Right forelimb (tissue), 1 donor: ENCODE data around the gene MLST8.
"Not testable (repeated sequence)": the region's sequence is repeated elsewhere in the genome, so short reads cannot be mapped to it uniquely, and the experiment has no call there.

Source experiments
- DNase-seq: peaks from one replicate; pipeline ENCODE4 v3.0.0-alpha.2; 2018

The MLST8 gene

GRCh38 chr16:2190659-2191445, 14.4 kb upstream of the MLST8 start:
- DNase-seq, result no peak

- DNase-seq, result no peak
Observed at GRCh38 chr16:2191446-2191706, 13.9 kb upstream of the MLST8 start.

- no peak for DNase-seq
Observed at GRCh38 chr16:2194166-2194834, 11.0 kb upstream of the MLST8 start.

GRCh38 chr16:2194852-2195321, 10.4 kb upstream of the MLST8 start:
- no peak for DNase-seq

GRCh38 chr16:2195322-2196161, 9.7 kb upstream of the MLST8 start:
- no peak for DNase-seq

- no peak for DNase-seq
Observed at GRCh38 chr16:2196162-2196980, 8.9 kb upstream of the MLST8 start, which contains the start of gene CASKIN1. Gene CASKIN1 (minus strand): TSS chr16:2196605. CDS start chr16:2196432, 173 bp downstream.

GRCh38 chr16:2196981-2197511, 8.2 kb upstream of the MLST8 start:
- DNase-seq, result no peak

- DNase-seq, result no peak
Observed at GRCh38 chr16:2197765-2198164, 7.5 kb upstream of the MLST8 start.

- DNase-seq, result no peak
Observed at GRCh38 chr16:2198283-2198682, 7.0 kb upstream of the MLST8 start.

- no peak for DNase-seq
Observed at GRCh38 chr16:2199095-2199494, 6.2 kb upstream of the MLST8 start.

GRCh38 chr16:2199621-2200139, 5.6 kb upstream of the MLST8 start:
- DNase-seq, result no peak

GRCh38 chr16:2200313-2200712, 4.9 kb upstream of the MLST8 start:
- no peak for DNase-seq

GRCh38 chr16:2203119-2203688, 2.0 kb upstream of the MLST8 start:
- DNase-seq, result not testable (repeated sequence)

GRCh38 chr16:2204416-2205103, 694 bp upstream of the MLST8 start:
- no peak for DNase-seq

- DNase-seq, result no peak
Observed at GRCh38 chr16:2205967-2206313, 686 bp downstream of the MLST8 start.

GRCh38 chr16:2206420-2206779, 1.1 kb downstream of the MLST8 start:
- no peak for DNase-seq

- no peak for DNase-seq
Observed at GRCh38 chr16:2206780-2207433, 1.7 kb downstream of the MLST8 start.

- DNase-seq, result no peak
Observed at GRCh38 chr16:2207872-2208271, 2.6 kb downstream of the MLST8 start.

- no peak for DNase-seq
Observed at GRCh38 chr16:2208308-2208707, 3.1 kb downstream of the MLST8 start.

GRCh38 chr16:2208772-2209171, 3.5 kb downstream of the MLST8 start:
- DNase-seq, result no peak
